ENCODE data around the gene CAMTA1.

The CAMTA1 gene

DNA sequence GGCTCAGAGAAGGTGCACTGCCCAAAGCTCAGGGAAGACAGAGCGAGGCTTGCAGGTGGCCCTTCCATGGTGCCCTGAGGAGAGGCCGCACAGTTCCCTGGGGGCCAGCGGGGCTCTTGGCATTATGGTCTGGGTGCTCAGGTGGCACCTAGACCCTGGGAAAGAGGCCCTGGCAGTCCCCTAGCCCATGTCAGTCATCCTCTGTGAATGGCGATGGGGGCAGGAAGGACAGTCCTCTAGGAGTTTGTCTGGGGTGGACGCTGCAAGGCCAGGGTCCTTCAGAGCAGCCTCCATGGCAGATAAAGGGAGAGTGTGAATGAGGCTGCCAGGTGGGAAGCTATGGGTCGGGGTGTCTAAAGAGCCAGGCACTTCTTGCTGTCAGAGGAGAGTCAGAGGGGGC lies 640.0 kb downstream of the CAMTA1 start:
- ATAC-seq = no peak
- TF ChIP-seq PPARA (CRISPR knock-in tag; IDR thresholded peaks at IDR 0.05; ENCODE audit: borderline replicate concordance) = no peak
- no peak for TF ChIP-seq TOX (CRISPR knock-in tag; IDR thresholded peaks at IDR 0.05; ENCODE audit: borderline replicate concordance)
- TF ChIP-seq ESRRG (CRISPR knock-in tag; IDR thresholded peaks at IDR 0.05) = no peak
- no peak for TF ChIP-seq ZNF8 (CRISPR knock-in tag; IDR thresholded peaks at IDR 0.05)
- TF ChIP-seq ZC3H10 (CRISPR knock-in tag; IDR thresholded peaks at IDR 0.05) = no peak
- TF ChIP-seq CSDC2 (CRISPR knock-in tag; IDR thresholded peaks at IDR 0.05) = no peak
- TF ChIP-seq, protein P1, sequence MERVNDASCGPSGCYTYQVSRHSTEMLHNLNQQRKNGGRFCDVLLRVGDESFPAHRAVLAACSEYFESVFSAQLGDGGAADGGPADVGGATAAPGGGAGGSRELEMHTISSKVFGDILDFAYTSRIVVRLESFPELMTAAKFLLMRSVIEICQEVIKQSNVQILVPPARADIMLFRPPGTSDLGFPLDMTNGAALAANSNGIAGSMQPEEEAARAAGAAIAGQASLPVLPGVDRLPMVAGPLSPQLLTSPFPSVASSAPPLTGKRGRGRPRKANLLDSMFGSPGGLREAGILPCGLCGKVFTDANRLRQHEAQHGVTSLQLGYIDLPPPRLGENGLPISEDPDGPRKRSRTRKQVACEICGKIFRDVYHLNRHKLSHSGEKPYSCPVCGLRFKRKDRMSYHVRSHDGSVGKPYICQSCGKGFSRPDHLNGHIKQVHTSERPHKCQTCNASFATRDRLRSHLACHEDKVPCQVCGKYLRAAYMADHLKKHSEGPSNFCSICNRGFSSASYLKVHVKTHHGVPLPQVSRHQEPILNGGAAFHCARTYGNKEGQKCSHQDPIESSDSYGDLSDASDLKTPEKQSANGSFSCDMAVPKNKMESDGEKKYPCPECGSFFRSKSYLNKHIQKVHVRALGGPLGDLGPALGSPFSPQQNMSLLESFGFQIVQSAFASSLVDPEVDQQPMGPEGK (CRISPR knock-in tag; IDR thresholded peaks at IDR 0.05; ENCODE audit: borderline replicate concordance) = no peak
- no peak for TF ChIP-seq TCF4 (CRISPR knock-in tag; IDR thresholded peaks at IDR 0.05; ENCODE audit: borderline replicate concordance)

DNA sequence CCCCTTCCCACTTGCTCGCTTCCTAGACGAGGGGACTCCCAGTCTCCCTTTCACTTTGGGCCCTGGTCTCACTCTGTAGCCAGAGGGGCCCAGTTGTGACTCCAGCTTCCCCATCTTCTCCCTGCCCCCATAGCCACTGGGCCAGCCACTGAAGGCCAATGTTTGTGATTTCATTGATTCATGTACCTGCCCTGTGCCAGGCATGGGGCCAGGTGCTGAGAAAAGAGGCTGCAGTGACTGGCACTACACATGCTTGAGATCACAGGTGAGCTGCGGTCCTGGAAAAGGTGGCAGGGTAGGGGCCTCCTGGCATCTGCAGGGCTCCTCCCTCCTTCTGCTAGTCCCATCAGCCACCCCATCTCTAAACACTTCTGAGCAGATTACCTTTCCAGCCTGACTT lies 640.5 kb downstream of the CAMTA1 start:
- ATAC-seq = no peak
- no peak for TF ChIP-seq CSDC2 (CRISPR knock-in tag; IDR thresholded peaks at IDR 0.05)
- no peak for TF ChIP-seq ZFP30 (CRISPR knock-in tag; IDR thresholded peaks at IDR 0.05)
- TF ChIP-seq, protein P2, sequence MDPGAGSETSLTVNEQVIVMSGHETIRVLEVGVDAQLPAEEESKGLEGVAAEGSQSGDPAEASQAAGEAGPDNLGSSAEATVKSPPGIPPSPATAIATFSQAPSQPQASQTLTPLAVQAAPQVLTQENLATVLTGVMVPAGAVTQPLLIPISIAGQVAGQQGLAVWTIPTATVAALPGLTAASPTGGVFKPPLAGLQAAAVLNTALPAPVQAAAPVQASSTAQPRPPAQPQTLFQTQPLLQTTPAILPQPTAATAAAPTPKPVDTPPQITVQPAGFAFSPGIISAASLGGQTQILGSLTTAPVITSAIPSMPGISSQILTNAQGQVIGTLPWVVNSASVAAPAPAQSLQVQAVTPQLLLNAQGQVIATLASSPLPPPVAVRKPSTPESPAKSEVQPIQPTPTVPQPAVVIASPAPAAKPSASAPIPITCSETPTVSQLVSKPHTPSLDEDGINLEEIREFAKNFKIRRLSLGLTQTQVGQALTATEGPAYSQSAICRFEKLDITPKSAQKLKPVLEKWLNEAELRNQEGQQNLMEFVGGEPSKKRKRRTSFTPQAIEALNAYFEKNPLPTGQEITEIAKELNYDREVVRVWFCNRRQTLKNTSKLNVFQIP (CRISPR knock-in tag; IDR thresholded peaks at IDR 0.05; ENCODE audit: borderline replicate concordance, low read depth) = no peak
- no peak for TF ChIP-seq PPARA (CRISPR knock-in tag; IDR thresholded peaks at IDR 0.05; ENCODE audit: borderline replicate concordance)
- no peak for TF ChIP-seq TOX (CRISPR knock-in tag; IDR thresholded peaks at IDR 0.05; ENCODE audit: borderline replicate concordance)
- no peak for TF ChIP-seq GLIS3 (CRISPR knock-in tag; IDR thresholded peaks at IDR 0.05)
- no peak for TF ChIP-seq ZFP3 (CRISPR knock-in tag; IDR thresholded peaks at IDR 0.05)
- no peak for TF ChIP-seq ARNTL (CRISPR knock-in tag; IDR thresholded peaks at IDR 0.05; ENCODE audit: borderline replicate concordance, low read depth)
- TF ChIP-seq ZNF8 (CRISPR knock-in tag; IDR thresholded peaks at IDR 0.05) = no peak
- no peak for TF ChIP-seq RARB (CRISPR knock-in tag; IDR thresholded peaks at IDR 0.05)
- TF ChIP-seq SNAI2 (CRISPR knock-in tag; IDR thresholded peaks at IDR 0.05) = no peak
- TF ChIP-seq ISL1 (CRISPR knock-in tag; IDR thresholded peaks at IDR 0.05) = no peak

DNA sequence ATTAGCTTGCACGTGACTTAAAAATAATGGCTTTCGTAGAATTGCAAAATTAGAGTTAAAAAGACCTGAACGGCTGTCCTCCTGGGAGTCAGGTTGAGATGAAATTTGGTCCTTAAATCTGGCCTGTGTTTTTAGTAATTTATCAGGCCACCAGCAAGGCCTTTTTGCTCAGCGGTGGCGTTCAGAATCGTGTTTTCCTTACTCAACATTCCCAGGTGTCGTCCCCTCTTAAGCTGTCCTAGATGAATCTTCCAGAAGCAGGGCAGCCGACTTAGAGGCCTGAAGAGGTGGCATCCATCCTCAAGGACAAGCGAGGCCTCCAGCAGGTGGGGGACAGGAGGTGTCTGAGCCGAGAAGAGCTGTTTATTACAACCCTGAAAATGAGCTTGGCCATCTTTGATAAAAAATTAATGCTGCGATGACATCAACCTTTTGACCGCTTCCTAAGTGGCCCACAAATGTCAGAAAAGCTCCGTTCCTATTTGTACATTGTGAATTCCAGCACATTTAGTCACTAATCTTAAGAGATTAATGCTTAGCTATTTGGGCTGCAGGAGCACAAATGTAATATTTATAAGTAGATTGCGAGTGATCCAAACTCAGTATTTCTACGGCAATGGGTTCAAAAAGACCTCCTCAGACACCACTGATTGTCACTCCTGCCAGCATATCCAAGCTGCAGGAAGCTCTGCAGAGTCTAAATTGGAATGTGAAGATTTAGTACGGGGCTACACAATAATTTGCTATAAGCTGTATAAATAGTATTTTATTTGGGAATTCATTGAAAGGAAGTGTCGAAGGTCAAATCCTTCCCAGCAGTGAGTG lies 641.7 kb downstream of the CAMTA1 start:
- peak; percentile 24; the same call in 1 of the 3 replicates for ATAC-seq
- TF ChIP-seq ZFP30 (CRISPR knock-in tag; IDR thresholded peaks at IDR 0.05) = no peak
- no peak for TF ChIP-seq CSDC2 (CRISPR knock-in tag; IDR thresholded peaks at IDR 0.05)
- TF ChIP-seq PPARA (CRISPR knock-in tag; IDR thresholded peaks at IDR 0.05; ENCODE audit: borderline replicate concordance) = no peak
- no peak for TF ChIP-seq ISL1 (CRISPR knock-in tag; IDR thresholded peaks at IDR 0.05)
- TF ChIP-seq, protein P3, sequence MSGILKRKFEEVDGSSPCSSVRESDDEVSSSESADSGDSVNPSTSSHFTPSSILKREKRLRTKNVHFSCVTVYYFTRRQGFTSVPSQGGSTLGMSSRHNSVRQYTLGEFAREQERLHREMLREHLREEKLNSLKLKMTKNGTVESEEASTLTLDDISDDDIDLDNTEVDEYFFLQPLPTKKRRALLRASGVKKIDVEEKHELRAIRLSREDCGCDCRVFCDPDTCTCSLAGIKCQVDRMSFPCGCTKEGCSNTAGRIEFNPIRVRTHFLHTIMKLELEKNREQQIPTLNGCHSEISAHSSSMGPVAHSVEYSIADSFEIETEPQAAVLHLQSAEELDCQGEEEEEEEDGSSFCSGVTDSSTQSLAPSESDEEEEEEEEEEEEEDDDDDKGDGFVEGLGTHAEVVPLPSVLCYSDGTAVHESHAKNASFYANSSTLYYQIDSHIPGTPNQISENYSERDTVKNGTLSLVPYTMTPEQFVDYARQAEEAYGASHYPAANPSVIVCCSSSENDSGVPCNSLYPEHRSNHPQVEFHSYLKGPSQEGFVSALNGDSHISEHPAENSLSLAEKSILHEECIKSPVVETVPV (CRISPR knock-in tag; IDR thresholded peaks at IDR 0.05) = no peak
- no peak for TF ChIP-seq ESRRG (CRISPR knock-in tag; IDR thresholded peaks at IDR 0.05)
- TF ChIP-seq, protein P2 (CRISPR knock-in tag; IDR thresholded peaks at IDR 0.05; ENCODE audit: borderline replicate concordance, low read depth) = no peak
- no peak for TF ChIP-seq GLIS3 (CRISPR knock-in tag; IDR thresholded peaks at IDR 0.05)
- TF ChIP-seq, protein P1 (CRISPR knock-in tag; IDR thresholded peaks at IDR 0.05; ENCODE audit: borderline replicate concordance) = no peak
- TF ChIP-seq SNAI2 (CRISPR knock-in tag; IDR thresholded peaks at IDR 0.05) = no peak
- TF ChIP-seq CREB5 (CRISPR knock-in tag; IDR thresholded peaks at IDR 0.05; ENCODE audit: low read depth) = no peak
- TF ChIP-seq ZFP3 (CRISPR knock-in tag; IDR thresholded peaks at IDR 0.05) = no peak
- no peak for TF ChIP-seq TSHZ2 (CRISPR knock-in tag; IDR thresholded peaks at IDR 0.05)
- no peak for TF ChIP-seq TOX (CRISPR knock-in tag; IDR thresholded peaks at IDR 0.05; ENCODE audit: borderline replicate concordance)
